Measurements from ENCODE around the gene FAM209A.

- TF ChIP-seq CTCF (IDR thresholded peaks at IDR 0.05), result no peak
- TF ChIP-seq POLR2A (IDR thresholded peaks at IDR 0.05), result no peak
- TF ChIP-seq POLR2AphosphoS5 (IDR thresholded peaks at IDR 0.05), result no peak
These were observed 12.6 kb upstream of the FAM209A start for GRCh38 chr20:56511926-56512325.

Measured in sigmoid colon (tissue), 4 donors.